ENCODE measurements around the gene TXNRD2. TPM values are rescaled to one million over a fixed set of nuclear protein-coding genes. Genes with fewer than 3 reads are reported as not detected.

The TXNRD2 gene
- total RNA-seq, 1 donor from 2014 or later = 19.7 TPM

DNA sequence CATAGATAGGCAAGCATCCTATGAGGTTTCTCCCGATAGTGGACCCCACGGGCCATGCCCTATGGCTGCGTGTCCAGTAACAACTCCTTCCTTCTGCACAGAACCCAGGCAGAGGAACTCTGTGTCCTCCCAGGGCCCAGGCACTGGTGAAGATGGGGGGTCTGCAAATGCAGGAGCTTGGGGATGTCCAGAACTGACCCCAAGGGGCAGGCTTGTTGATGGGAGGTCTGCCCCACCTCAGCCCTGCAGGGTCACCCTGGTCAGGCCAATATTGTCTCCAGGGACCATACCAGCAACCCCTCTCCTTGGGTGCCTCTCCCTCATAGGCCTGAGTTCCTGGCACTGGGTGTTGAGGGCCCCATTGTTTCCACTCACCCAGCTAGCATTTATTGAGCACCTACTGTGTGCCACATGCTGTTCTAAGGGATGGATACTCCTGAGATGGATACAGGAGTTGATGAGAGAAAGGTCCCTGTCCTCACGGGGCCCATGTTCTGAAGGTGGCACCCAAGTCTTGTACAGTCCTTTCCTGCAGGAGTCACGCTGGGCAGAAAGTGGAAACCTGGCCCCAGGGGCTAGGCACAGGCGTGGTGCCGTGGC lies 26.3 kb upstream of the TXNRD2 start:
- intact Hi-C loops (cut with micrococcal nuclease) = no loop called here

DNA sequence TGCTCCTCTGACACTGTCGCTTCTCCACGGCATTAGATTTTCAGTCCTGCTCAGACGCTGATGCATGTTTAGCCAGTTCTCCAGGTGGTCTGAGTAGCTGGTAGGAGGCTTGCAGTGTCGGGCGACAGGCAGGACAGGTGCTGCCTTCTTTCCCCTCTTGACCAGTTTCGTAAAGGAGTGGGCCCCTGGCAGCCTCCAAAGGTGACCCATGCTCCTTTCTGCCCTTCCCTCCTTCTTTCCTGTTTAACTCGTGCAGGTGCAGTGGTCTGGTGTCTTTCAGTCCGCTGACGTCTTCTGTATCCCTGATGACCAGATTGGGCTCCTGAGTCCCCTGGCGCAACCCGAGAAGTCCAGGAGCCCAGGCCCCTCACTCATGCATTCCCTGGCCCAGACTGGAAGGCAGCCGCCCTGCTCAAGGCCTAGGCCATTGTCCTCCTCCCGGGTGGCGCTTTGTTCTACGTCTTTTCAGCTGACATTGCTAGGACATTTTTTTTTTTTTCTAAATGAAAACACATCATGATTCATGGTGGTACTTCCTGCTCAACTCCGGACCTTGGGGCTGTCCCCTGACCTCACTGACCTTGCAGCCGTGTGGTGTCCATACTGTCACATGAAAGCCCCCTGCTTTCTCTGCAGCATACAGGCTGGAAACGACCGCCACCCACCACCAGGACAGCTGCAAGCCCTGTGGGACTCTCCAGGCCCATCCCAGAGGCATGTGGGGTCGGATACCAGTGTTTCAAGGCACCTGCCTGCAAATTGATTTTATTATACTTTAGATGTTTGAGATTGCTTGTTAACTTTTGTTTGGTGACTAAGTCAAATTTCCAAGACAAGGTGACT lies 25.5 kb upstream of the TXNRD2 start:
- intact Hi-C loops (cut with micrococcal nuclease) = no loop called here

DNA sequence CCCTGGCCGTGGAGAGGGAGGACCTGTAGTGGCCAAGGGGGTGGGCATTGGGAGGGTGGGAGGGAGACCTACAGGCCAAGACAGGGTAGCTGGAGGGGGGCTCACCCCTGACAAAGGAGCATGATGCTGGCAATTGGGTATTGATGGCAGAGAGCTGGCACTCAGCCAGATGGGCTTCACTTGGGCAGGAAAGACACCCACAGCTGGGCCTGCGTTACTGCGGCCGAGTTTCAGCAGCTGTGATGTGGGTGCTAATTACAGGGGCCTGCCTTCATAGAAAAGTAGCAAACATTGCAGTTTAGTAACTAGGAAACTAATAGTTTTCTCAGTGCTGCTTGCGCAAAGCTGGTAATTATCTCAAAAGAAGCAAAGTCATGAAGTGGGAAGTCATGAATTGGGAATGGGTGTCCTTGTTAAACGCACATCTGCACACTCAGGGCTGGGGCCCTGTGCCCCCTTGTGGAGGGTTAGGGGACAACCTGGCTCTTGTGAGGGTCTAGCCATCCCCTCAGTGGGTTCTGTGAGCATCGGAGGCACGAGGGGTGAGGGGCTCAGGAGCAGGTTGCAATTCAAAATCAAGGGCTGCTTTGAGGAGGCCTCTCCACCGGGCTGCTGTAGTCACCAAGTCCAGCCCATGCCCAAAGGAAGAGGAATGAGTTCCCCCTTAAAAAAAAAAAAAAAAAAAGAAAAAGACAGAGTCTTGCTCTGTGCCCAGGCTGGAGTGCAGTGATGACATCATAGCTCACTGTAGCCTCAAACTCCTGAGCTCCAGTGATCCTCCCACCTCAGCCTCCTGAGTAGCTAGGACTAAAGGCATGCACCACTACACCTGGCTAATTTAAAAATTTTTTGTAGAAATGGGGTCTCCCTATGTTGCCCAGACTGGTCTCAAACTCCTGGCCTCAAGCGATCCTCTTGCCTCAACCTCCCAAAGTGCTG lies 24.4 kb upstream of the TXNRD2 start:
- intact Hi-C loops (cut with micrococcal nuclease) = no loop called here

DNA sequence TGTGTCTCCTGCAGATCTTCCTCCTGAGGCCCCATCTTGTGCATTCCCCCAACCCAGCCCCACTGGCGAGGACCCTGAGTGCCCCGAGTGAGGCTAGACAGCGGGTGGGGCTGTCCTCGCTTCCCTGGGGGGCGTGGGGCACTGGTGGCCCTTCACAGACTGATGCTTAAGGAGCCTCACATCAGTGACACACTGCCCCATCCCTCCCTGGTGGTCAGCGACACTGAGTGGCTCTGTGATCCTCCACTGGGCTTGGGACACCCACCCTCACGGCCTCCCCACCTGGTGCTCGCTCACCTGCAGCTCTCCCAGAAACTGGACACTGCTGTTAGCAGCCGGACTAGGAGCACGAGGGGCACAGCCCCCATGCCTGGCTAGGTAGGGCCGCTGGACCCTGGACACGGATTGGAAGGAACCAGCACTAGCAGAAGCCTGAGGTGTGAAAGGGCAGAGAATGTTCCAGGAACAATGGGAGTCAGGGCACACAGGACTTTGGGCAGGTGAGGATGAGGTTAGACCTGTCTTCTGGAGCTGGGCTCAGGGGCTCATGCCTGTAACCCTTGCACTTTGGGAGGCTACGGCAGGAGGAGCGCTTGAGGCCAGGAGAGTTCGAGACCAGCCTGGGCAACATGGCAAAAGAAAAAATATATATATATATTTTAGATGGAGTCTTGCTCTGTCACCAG lies 23.2 kb upstream of the TXNRD2 start:
- intact Hi-C loops (cut with micrococcal nuclease) = no loop called here

DNA sequence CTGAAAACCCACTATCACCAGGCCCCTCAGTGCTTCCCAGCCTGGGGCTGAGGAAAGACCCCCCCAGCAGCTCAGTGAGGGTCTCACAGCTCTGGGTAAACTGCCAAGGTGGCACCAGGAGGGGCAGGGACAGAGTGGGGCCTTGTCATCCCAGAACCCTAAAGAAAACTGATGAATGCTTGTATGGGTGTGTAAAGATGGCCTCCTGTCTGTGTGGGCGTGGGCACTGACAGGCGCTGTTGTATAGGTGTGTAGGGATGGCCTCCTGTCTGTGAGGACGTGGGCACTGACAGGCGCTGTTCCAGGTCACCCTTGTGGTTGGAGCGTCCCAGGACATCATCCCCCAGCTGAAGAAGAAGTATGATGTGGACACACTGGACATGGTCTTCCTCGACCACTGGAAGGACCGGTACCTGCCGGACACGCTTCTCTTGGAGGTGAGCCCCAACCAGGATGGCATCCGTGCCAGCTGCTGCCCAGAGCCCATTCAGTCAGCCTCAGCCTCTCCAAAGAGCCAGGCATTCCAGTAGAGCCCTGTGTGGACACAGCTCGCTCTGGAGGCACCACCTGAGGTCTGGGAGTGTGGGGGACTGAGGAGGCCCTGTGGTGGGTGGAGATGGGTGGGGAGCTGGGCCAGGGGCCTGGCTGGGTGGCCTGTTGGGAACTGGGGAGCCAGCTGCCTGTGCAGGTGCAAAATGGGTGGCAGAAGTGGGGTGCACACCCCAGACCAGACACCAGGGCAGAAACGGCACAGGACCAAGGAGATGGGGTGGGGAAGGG lies 22.4 kb upstream of the TXNRD2 start:
- intact Hi-C loops (cut with micrococcal nuclease) = no loop called here

DNA sequence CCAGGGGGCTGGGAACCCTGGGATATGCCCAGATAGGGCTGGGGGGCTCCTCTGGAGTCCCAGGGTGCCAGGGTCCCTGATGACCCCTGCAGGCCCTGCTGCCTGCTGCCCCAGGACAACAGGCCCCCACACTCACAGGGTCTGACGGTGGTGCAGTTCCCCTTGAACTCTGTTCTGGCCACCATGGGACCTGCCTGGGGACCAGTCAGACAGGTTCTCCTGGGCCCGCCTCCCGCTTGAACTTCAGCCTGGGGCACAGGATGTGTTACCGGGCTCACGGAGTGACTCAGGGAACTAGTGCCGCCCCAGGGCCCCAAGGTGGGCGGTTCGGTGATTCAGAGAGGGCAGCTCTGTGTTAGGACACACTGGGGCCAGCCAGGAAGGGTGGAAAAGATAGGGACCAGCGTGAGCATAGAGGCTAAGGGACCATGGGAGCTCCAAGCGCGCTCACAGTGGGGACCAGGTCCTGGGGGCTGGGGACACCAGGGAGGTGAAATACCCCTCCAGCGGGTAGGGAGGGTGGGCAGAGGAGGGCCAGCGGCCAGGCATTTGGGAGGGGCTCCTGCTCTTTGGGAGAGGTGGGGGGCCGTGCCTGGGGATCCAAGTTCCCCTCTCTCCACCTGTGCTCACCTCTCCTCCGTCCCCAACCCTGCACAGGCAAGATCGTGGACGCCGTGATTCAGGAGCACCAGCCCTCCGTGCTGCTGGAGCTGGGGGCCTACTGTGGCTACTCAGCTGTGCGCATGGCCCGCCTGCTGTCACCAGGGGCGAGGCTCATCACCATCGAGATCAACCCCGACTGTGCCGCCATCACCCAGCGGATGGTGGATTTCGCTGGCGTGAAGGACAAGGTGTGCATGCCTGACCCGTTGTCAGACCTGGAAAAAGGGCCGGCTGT lies 21.5 kb upstream of the TXNRD2 start:
- intact Hi-C loops (cut with micrococcal nuclease) = no loop called here

DNA sequence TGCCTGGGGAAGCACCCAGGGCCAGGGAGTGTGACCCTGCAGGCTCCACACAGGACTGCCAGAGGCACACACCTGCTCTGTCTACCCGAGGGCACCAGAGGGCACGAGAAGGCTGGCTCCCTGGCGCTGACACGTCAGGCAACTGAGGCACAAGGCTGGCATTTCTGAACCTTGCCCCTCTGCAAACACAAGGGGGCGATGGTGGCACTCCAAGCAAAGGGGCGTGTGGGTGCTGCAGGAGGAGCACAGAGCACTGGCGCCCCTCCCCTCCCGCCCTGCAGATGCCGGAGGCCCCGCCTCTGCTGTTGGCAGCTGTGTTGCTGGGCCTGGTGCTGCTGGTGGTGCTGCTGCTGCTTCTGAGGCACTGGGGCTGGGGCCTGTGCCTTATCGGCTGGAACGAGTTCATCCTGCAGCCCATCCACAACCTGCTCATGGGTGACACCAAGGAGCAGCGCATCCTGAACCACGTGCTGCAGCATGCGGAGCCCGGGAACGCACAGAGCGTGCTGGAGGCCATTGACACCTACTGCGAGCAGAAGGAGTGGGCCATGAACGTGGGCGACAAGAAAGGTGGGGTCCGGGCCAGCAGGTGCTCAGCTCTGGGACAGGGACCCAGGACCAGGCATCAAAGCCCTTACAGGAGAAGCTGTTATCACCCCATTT lies 20.8 kb upstream of the TXNRD2 start:
- intact Hi-C loops (cut with micrococcal nuclease) = no loop called here

DNA sequence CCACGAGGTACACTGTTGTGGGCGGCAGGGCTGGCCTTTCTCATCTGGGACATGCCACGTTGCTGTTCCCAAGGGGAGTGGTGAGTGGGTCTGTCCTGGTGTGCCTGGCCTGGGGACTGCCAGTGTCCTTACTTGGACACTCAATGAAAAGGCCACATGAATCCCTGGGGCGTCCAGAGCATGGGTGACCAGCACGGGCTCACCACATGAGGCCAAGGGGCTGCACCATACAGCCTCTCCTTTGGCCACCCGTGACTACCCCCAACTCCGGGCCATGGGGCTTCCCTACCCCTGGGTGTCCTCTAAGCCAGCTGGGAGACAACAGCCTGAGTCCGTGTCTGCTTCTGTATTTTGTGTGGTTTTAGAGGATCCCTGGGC lies 20.2 kb upstream of the TXNRD2 start:
- intact Hi-C loops (cut with micrococcal nuclease) = no loop called here

DNA sequence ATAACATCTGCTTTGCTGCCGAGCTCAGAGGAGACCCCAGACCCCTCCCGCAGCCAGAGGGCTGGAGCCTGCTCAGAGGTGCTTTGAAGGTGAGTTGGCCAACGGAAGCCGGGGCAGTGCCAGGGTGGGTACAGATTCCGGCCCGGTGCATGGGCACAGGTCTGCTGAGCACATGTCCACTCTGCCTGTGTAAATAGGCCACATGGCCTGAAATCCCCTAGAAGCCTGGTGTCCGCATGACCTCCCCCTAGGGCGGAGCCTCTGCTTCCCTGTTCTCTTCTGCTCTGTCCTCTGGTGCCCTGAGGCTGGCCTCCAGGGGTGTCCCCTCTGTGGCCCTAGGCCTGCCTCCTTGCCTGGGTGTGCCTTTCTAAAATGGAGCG lies 19.6 kb upstream of the TXNRD2 start:
- intact Hi-C loops (cut with micrococcal nuclease) = no loop called here

DNA sequence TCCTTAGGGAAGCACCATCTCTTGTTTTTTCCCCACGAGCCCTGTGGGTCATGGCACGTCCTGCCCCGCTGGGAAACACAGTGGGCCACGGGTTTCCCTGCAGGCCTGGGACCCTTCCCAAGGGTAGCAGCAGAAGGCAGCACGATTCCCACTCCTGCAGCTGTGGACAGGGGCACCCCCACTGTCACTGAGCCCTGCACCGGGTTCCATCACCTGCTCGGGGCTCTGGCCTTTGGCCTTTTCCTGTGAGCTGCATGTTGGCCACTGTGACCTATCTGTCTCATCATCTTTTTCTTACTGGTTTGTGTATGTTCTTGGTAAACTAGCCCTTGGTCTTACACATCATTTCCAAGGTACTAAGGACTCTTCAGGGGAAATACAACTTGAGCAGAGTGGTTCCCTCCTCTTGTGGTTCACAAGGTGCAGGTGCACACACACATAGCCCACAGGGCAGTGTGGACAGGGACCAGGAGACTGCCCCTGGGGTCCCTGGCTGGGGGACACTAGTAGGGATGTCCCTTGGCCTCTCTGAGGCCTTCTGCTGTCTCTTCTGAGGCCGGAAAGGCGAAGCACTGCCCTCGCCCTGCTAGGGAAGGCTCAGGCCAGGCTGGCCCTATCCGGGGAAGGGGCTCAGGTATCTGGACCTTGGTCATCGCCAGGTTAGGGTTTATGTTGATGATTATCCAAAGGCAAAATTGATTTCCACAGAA lies 19.0 kb upstream of the TXNRD2 start:
- intact Hi-C loops (cut with micrococcal nuclease) = no loop called here

DNA sequence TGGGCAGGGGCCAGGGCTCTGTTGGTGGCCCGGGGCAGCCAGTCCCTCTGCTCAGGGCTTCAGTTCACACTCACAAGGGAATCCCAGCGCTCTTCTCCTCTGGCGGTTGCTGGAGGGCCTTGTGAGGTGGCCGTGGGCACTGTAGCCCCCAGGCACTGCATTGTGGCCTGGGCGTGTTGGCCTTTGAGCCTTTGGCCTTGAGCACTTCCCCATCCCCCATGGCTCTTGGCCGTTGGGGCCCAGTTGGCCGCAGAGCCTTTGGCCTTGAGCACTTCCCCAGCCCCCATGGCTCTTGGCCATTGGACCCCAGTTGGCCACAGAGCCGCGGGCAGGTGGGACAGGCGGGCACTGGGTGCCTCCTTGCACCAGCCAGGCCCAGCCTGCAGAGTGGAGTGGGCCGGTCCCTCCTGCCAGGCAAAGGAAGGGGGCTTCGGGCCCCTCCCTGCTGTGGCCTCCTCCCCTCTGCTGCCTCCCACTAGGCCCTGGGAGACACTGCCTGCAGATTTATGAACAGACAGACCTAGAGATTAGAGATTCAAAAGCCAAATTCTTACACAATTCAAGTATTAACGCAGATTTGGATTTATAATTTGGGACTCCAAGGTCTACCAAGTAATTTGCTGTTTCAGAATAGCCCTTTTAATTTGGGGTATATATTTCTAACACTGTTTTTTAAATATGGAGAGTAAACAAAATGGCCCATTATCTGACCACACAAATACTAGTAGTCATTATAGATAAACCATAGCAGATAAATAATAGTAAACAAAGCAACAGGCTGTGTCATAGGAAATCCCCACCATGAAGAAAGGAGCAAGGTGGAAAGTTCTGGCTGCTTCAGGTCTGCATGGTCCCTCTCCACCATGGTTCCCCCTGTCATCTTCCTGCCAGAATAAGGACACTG lies 18.2 kb upstream of the TXNRD2 start:
- intact Hi-C loops (cut with micrococcal nuclease) = no loop called here

DNA sequence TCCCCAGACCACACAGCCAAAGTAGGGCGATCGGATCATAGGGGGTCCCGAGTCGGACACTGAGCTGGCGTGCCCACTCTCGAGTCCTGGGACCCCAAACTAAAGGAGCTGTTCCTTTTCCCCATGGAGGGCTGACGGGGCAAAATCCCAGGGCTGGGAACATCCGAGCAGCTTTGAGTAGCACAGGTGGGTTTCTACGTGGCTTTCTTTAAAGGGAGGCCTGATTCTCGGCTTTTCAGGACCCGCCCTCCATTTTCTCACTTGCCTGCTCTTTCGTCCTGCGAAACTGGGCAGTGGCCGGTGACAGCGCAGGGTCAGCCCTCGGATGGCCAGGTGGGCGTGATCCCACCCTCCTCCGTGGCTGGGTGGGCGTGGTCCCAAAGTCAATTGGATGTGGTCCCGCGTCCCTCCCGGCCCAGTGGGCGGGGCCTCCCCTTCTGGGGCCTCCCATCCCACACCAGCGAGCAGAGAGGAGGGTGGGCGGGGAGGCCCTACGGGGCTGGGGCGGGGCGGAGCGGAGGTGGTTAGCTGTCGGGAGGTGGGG lies 17.5 kb upstream of the TXNRD2 start:
- intact Hi-C loops (cut with micrococcal nuclease) = no loop called here

DNA sequence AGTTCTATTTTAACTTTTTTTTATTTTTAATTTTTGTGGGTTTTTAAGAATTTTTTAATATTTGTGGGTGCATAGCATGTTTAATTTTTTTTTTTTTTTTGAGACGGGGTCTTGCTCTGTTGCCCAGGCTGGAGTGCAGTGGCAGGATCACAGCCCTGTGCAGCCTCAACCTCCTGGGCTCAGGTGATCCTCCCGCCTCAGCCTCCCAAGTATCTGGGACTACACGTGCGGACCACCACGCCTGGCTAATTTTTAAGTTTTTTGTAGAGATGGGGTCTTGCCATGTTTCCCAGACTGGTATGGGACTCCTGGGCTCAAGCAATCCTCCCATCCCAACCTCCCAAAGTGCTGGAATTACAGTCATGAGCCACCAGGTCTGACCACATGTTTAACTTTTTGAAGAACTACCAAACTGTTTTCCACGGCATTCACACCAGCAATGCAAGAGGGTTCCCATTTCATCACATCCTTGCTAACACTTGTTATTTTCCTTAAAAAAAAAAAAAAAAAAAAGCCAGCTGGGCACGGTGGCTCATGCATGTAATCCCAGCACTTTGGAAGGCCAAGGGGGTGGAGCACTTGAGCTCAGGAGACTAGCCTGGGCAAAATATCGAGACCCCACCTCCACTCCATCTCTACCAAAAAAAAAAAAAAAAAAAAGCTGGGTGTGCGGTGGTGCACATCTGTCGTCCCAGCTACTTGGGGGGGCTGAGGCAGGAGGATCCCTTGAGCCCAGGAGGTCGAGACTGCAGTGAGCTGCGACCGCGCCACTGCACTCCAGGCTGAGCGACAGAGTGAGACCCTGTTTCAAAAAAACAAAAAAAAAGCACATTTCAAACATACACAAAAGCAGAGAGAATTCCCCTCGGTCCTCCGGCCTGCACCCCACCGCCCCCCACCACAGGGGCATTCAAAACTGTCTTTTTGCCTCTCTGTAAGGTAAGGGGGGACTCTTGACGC lies 16.7 kb upstream of the TXNRD2 start:
- intact Hi-C loops (cut with micrococcal nuclease) = no loop called here

DNA sequence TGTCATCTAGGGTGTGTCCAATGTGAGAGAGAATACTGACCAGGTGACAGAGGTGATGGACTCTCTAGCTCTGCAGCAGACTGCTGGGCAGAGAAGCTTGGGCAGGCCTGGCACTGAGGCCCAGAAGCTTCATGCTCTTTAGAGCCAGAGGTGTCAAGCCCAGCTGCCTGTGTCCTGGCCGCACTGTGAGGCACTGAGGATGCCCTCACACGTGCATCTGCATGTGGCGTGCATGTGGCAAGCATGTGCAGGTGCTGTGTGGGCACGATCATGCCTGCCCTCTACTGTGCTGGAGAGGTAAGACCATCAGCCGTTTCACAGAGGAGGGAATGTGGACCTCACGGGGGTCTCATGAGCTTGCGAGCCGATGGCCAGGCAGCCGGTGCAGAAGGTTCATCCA lies 15.8 kb upstream of the TXNRD2 start:
- intact Hi-C loops (cut with micrococcal nuclease) = no loop called here

DNA sequence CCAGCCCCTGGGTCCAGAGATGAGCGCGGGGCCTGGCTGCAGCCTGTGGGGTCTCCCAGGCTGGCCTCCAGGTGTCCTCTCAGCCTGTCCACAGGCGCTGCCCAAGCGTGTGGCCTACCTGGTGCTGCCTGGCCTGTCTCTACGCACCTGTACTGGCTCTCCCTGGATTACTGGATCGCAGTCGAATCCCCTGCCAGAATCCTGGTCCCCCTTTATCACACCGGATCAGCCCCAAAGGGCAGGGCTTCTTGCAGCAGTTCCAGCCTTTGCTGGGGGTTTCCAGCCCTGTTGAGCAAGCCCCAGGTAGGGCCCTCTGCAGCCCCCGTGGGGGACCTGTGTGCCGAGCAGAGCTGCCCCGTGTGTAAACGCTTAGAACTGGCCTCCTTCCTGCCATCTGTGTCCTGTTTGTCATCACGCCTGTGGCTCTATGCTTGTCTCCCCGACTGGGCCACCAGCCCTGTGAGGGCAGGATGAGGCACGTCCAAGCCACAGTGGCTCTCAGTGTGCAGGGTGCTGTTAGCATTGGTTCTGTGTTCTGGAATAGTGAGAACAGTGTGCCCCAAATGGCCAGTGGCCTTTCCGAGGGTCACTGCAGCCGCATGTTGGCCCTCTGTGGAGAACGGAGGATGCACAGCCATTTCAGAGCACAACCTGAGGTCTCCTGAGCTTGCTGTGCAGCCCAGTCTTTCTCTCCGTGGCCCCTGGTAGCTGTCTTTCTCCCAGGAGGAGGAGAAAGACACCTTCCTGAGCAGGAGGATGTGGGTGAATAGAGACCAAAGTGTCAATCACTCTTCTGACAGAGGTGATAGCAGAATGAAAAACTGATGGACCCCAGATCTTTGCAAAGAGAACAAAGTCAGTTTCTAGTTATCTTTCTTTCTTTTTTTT lies 13.9 kb upstream of the TXNRD2 start:
- intact Hi-C loops (cut with micrococcal nuclease) = no loop called here
